ENCODE measurements around the gene UBE3D. TPM values are rescaled to one million over a fixed set of nuclear protein-coding genes. Genes with fewer than 3 reads are reported as not detected.

Gene UBE3D
- total RNA-seq, 2 donors from 2014 or later: 16.2 to 18.0 TPM

DNA sequence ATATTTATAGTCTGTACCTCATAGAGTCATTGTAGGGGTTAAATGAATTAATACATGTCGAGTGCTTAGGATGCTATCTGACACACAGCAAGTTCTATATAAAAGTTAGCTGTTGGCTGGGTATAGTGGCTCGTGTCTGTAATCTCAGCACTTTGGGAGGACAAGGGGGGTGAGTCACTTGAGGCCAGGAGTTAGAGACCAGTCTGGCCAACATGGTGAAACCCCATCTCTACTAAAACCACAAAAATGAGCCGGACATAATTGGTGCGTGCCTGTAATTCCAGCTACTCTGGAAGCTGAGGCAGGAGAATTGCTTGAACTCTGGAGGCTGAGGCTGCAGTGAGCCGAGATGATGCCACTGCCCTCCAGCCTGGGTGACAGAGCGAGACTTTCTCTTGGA is 222.9 kb downstream of the UBE3D start:
- Mint-ChIP-seq H3K4me3 (no peak overlapping the region), H3K9me3 (no peaks in the 10 kb centered on the region), H3K36me3 (ENCODE audit: low read depth) (no peaks in the 10 kb centered on the region), H3K27ac (no peak overlapping the region), H3K27me3 (ENCODE audit: insufficient read depth) (peaks cover 3% of the 10 kb centered on the region), H3K4me1 (no peaks in the 10 kb centered on the region)
- Histone ChIP-seq H3K27me3 (ENCODE audit: control insufficient read depth, insufficient read depth, low read length, poor library complexity, severe bottlenecking) (no peaks in the 10 kb centered on the region), H3K4me1 (ENCODE audit: control insufficient read depth, insufficient read depth, low read length) (no peaks in the 10 kb centered on the region), H3K9me3 (ENCODE audit: control insufficient read depth, low read length) (no peaks in the 10 kb centered on the region), H3K27ac (ENCODE audit: low read depth, low read length) (no peak overlapping the region), H3K4me3 (ENCODE audit: low read length) (no peak overlapping the region), H3K36me3 (ENCODE audit: control insufficient read depth, insufficient read depth, low read length) (no peaks in the 10 kb centered on the region), H3K9ac (ENCODE audit: extremely low read depth, low read length, poor library complexity, severe bottlenecking) (no peak overlapping the region)
- 89 to 90% methylated on average over 2 to 6 of the region's 6 CpGs for WGBS, 2 experiments (ENCODE audit: insufficient coverage in 1 of 2, insufficient read length in 1 of 2)
- DNase-seq: no peak
- TF ChIP-seq, protein P1, sequence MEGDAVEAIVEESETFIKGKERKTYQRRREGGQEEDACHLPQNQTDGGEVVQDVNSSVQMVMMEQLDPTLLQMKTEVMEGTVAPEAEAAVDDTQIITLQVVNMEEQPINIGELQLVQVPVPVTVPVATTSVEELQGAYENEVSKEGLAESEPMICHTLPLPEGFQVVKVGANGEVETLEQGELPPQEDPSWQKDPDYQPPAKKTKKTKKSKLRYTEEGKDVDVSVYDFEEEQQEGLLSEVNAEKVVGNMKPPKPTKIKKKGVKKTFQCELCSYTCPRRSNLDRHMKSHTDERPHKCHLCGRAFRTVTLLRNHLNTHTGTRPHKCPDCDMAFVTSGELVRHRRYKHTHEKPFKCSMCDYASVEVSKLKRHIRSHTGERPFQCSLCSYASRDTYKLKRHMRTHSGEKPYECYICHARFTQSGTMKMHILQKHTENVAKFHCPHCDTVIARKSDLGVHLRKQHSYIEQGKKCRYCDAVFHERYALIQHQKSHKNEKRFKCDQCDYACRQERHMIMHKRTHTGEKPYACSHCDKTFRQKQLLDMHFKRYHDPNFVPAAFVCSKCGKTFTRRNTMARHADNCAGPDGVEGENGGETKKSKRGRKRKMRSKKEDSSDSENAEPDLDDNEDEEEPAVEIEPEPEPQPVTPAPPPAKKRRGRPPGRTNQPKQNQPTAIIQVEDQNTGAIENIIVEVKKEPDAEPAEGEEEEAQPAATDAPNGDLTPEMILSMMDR (conservative IDR thresholded peaks at IDR 0.05): no peak

Other genes with a start within 250 kb of the UBE3D start
- 10 to 100 TPM; 32.2 to 36.0 TPM for gene DOP1A, start 1.8 kb upstream of the UBE3D start, total RNA-seq
- 100 to 1,000 TPM in 1 of 2 donors, 10 to 100 TPM in 1; 78.3 to 101 TPM for gene PGM3, start 127.4 kb upstream of the UBE3D start, total RNA-seq
- gene RWDD2A, start 127.5 kb upstream of the UBE3D start, total RNA-seq: 1 to 10 TPM; 6.0 to 8.1 TPM